ENCODE measurements around the gene CTR9.

CTR9 gene

GRCh38 chr11:10770626-10771254 is 19.7 kb downstream of the CTR9 start:
- TF ChIP-seq REST (IDR thresholded peaks at IDR 0.05; ENCODE audit: insufficient read depth in 1 of 2, low read depth in 2 of 2, low read length in 2 of 2) (no peak), POLR2AphosphoS5 (IDR thresholded peaks at IDR 0.05; ENCODE audit: low read depth, low read length) (no peak), SIN3A (IDR thresholded peaks at IDR 0.05; ENCODE audit: borderline replicate concordance, insufficient read depth, low read length) (no peak)

GRCh38 chr11:10771457-10771856 is 20.4 kb downstream of the CTR9 start:
- TF ChIP-seq TAF1 (IDR thresholded peaks at IDR 0.05; ENCODE audit: borderline replicate concordance, insufficient read depth, low read length) (no peak), POLR2AphosphoS5 (IDR thresholded peaks at IDR 0.05; ENCODE audit: low read depth, low read length) (no peak), SIN3A (IDR thresholded peaks at IDR 0.05; ENCODE audit: borderline replicate concordance, insufficient read depth, low read length) (no peak), FOXP2 (optimal IDR thresholded peaks at IDR 0.05; ENCODE audit: borderline replicate concordance, extremely low read depth, extremely low read length, insufficient read depth) (no peak), REST (IDR thresholded peaks at IDR 0.05; ENCODE audit: insufficient read depth in 1 of 2, low read depth in 2 of 2, low read length in 2 of 2) (no peak)

GRCh38 chr11:10774811-10775210 is 23.8 kb downstream of the CTR9 start:
- TF ChIP-seq TAF1 (IDR thresholded peaks at IDR 0.05; ENCODE audit: borderline replicate concordance, insufficient read depth, low read length) (no peak), SIN3A (IDR thresholded peaks at IDR 0.05; ENCODE audit: borderline replicate concordance, insufficient read depth, low read length) (no peak), FOXP2 (optimal IDR thresholded peaks at IDR 0.05; ENCODE audit: borderline replicate concordance, extremely low read depth, extremely low read length, insufficient read depth) (no peak), POLR2AphosphoS5 (IDR thresholded peaks at IDR 0.05; ENCODE audit: low read depth, low read length) (no peak), REST (IDR thresholded peaks at IDR 0.05; ENCODE audit: insufficient read depth in 1 of 2, low read depth in 2 of 2, low read length in 2 of 2) (no peak)

GRCh38 chr11:10777393-10777793 is 26.3 kb downstream of the CTR9 start:
- no peak for TF ChIP-seq SIN3A (IDR thresholded peaks at IDR 0.05; ENCODE audit: borderline replicate concordance, insufficient read depth, low read length)
- no peak for TF ChIP-seq POLR2AphosphoS5 (IDR thresholded peaks at IDR 0.05; ENCODE audit: low read depth, low read length)
- TF ChIP-seq TAF1 (IDR thresholded peaks at IDR 0.05; ENCODE audit: borderline replicate concordance, insufficient read depth, low read length) = no peak
- TF ChIP-seq REST (IDR thresholded peaks at IDR 0.05; ENCODE audit: insufficient read depth in 1 of 2, low read depth in 2 of 2, low read length in 2 of 2) = no peak
- TF ChIP-seq FOXP2 (optimal IDR thresholded peaks at IDR 0.05; ENCODE audit: borderline replicate concordance, extremely low read depth, extremely low read length, insufficient read depth) = no peak

- TF ChIP-seq TAF1 (IDR thresholded peaks at IDR 0.05; ENCODE audit: borderline replicate concordance, insufficient read depth, low read length) (no peak), POLR2AphosphoS5 (IDR thresholded peaks at IDR 0.05; ENCODE audit: low read depth, low read length) (no peak), FOXP2 (optimal IDR thresholded peaks at IDR 0.05; ENCODE audit: borderline replicate concordance, extremely low read depth, extremely low read length, insufficient read depth) (no peak), SIN3A (IDR thresholded peaks at IDR 0.05; ENCODE audit: borderline replicate concordance, insufficient read depth, low read length) (no peak), REST (IDR thresholded peaks at IDR 0.05; ENCODE audit: insufficient read depth in 1 of 2, low read depth in 2 of 2, low read length in 2 of 2) (no peak)
Measured at GRCh38 chr11:10777806-10778205, 26.8 kb downstream of the CTR9 start.
